HAP-1 (cell line): ENCODE measurements around the gene B4GALNT3.

Source experiments
- DNase-seq, 2 experiments: peaks; one replicate each; pipeline ENCODE4 v3.0.0-alpha.2; 2016 to 2020; ENCODE audit warnings: low spot score in 2 of 2
- H3K27me3 ChIP-seq: fragments of 250-450 bp; sonication (Bioruptor Pico); 2 replicates; pipeline ENCODE4 v1.5.1; 2020; ENCODE audit warnings: low read depth, mild to moderate bottlenecking, moderate library complexity
- H3K36me3 ChIP-seq: fragments of 250-450 bp; sonication (Bioruptor Pico); replicated peaks from 2 replicates; pipeline ENCODE4 v1.5.1; 2020; ENCODE audit warnings: mild to moderate bottlenecking
- H3K4me1 ChIP-seq: fragments of 250-450 bp; sonication (Bioruptor Pico); 2 replicates; pipeline ENCODE4 v1.5.1; 2020; ENCODE audit warnings: mild to moderate bottlenecking
- H3K4me3 ChIP-seq: fragments of 250-450 bp; sonication (Bioruptor Pico); 2 replicates; pipeline ENCODE4 v1.5.1; 2020; ENCODE audit warnings: mild to moderate bottlenecking, moderate library complexity
- H3K9me3 ChIP-seq: fragments of 250-450 bp; sonication (Bioruptor Pico); 2 replicates; pipeline ENCODE4 v1.5.1; 2020; ENCODE audit warnings: mild to moderate bottlenecking, moderate library complexity
- in situ Hi-C: fragments of 300-500 bp; cut with MboI; formaldehyde crosslinking; loops from 3 replicates; pipeline ENCODE4 v1.14.3; 2020; ENCODE audit warnings: low sequenced_read_pairs, inconsistent platforms, mixed read lengths

B4GALNT3 gene

GRCh38 chr12:587132-588023 is 127.6 kb downstream of the B4GALNT3 start:
- DNase-seq: no peak
- H3K4me1 ChIP-seq: no peaks in the 10 kb centered on the region
- H3K9me3 ChIP-seq: peaks cover 4% of the 10 kb centered on the region; the same call in 1 of the 2 replicates
- in situ Hi-C loops: no loop called here
- H3K4me3 ChIP-seq: no peak overlapping the region
- no peaks in the 10 kb centered on the region for H3K36me3 ChIP-seq
- H3K27me3 ChIP-seq: peaks cover 3% of the 10 kb centered on the region; the same call in 1 of the 2 replicates

GRCh38 chr12:588024-588322 is 128.2 kb downstream of the B4GALNT3 start:
- H3K4me3 ChIP-seq: no peak overlapping the region
- no peaks in the 10 kb centered on the region for H3K4me1 ChIP-seq
- in situ Hi-C loops: no loop called here
- no peak for DNase-seq
- H3K36me3 ChIP-seq: no peaks in the 10 kb centered on the region
- H3K27me3 ChIP-seq: peaks cover 7% of the 10 kb centered on the region
- H3K9me3 ChIP-seq: peaks cover 4% of the 10 kb centered on the region; the same call in 1 of the 2 replicates

GRCh38 chr12:588646-589045 is 128.9 kb downstream of the B4GALNT3 start:
- peaks cover 9% of the 10 kb centered on the region for H3K27me3 ChIP-seq
- H3K4me1 ChIP-seq: no peaks in the 10 kb centered on the region
- peaks cover 4% of the 10 kb centered on the region; the same call in 1 of the 2 replicates for H3K9me3 ChIP-seq
- H3K4me3 ChIP-seq: no peak overlapping the region
- DNase-seq: no peak
- no peaks in the 10 kb centered on the region for H3K36me3 ChIP-seq
- in situ Hi-C loops: no loop called here

GRCh38 chr12:590206-590750 is 130.5 kb downstream of the B4GALNT3 start:
- in situ Hi-C loops: no loop called here
- H3K27me3 ChIP-seq: peaks cover 22% of the 10 kb centered on the region
- no peaks in the 10 kb centered on the region for H3K4me1 ChIP-seq
- H3K4me3 ChIP-seq: no peak overlapping the region
- DNase-seq: no peak
- H3K36me3 ChIP-seq: no peaks in the 10 kb centered on the region
- peaks cover 4% of the 10 kb centered on the region; the same call in 1 of the 2 replicates for H3K9me3 ChIP-seq

GRCh38 chr12:591167-592023 is 131.7 kb downstream of the B4GALNT3 start:
- Histone ChIP-seq H3K27me3 (peaks cover 28% of the 10 kb centered on the region), H3K9me3 (peaks cover 4% of the 10 kb centered on the region; the same call in 1 of the 2 replicates), H3K4me3 (no peak overlapping the region), H3K4me1 (no peaks in the 10 kb centered on the region), H3K36me3 (no peaks in the 10 kb centered on the region)
- in situ Hi-C loops: no loop called here
- DNase-seq: no peak

- Histone ChIP-seq H3K27me3 (peaks cover 28% of the 10 kb centered on the region), H3K36me3 (no peaks in the 10 kb centered on the region), H3K4me1 (no peaks in the 10 kb centered on the region), H3K9me3 (peaks cover 4% of the 10 kb centered on the region; the same call in 1 of the 2 replicates), H3K4me3 (no peak overlapping the region)
- in situ Hi-C loops: no loop called here
- DNase-seq: no peak
Measured at GRCh38 chr12:592024-592505, 132.3 kb downstream of the B4GALNT3 start.

- Histone ChIP-seq H3K4me1 (no peaks in the 10 kb centered on the region), H3K4me3 (no peak overlapping the region), H3K9me3 (peaks cover under 1% of the 10 kb centered on the region; the same call in 1 of the 2 replicates), H3K36me3 (no peaks in the 10 kb centered on the region), H3K27me3 (peaks cover 31% of the 10 kb centered on the region)
- in situ Hi-C loops: no loop called here
- no peak for DNase-seq
Measured at GRCh38 chr12:593396-594270, 133.9 kb downstream of the B4GALNT3 start.

GRCh38 chr12:597926-598568 is 138.3 kb downstream of the B4GALNT3 start:
- Histone ChIP-seq H3K4me1 (no peaks in the 10 kb centered on the region), H3K27me3 (peaks cover 25% of the 10 kb centered on the region), H3K4me3 (no peak overlapping the region), H3K9me3 (no peaks in the 10 kb centered on the region), H3K36me3 (no peaks in the 10 kb centered on the region)
- in situ Hi-C loops: no loop called here
- no peak for DNase-seq

- Histone ChIP-seq H3K4me3 (no peak overlapping the region), H3K4me1 (no peaks in the 10 kb centered on the region), H3K27me3 (peaks cover 15% of the 10 kb centered on the region), H3K9me3 (no peaks in the 10 kb centered on the region), H3K36me3 (no peaks in the 10 kb centered on the region)
- in situ Hi-C loops: no loop called here
- no peak for DNase-seq
Measured at GRCh38 chr12:599756-600155, 140.0 kb downstream of the B4GALNT3 start.

- Histone ChIP-seq H3K4me1 (no peaks in the 10 kb centered on the region), H3K9me3 (no peaks in the 10 kb centered on the region), H3K4me3 (no peak overlapping the region), H3K27me3 (peaks cover 4% of the 10 kb centered on the region; the same call in 1 of the 2 replicates), H3K36me3 (no peaks in the 10 kb centered on the region)
- in situ Hi-C loops: no loop called here
- DNase-seq: no peak
Measured at GRCh38 chr12:601976-602699, 142.4 kb downstream of the B4GALNT3 start.

GRCh38 chr12:602700-603068 is 142.9 kb downstream of the B4GALNT3 start:
- Histone ChIP-seq H3K36me3 (no peaks in the 10 kb centered on the region), H3K4me3 (no peak overlapping the region), H3K9me3 (no peaks in the 10 kb centered on the region), H3K4me1 (no peaks in the 10 kb centered on the region), H3K27me3 (peaks cover 3% of the 10 kb centered on the region; the same call in 1 of the 2 replicates)
- DNase-seq: no peak
- in situ Hi-C loops: no loop called here

- H3K36me3 ChIP-seq: no peaks in the 10 kb centered on the region
Measured at GRCh38 chr12:604956-605355, 145.2 kb downstream of the B4GALNT3 start.

More at GRCh38 chr12:604956-605355, 145.2 kb downstream of the B4GALNT3 start:
- H3K27me3 ChIP-seq: no peaks in the 10 kb centered on the region
- no peaks in the 10 kb centered on the region for H3K4me1 ChIP-seq
- in situ Hi-C loops: no loop called here
- no peak for DNase-seq
- H3K9me3 ChIP-seq: no peaks in the 10 kb centered on the region
- H3K4me3 ChIP-seq: no peak overlapping the region
